ENCODE data around the gene MBOAT1. TPM values are rescaled to one million over a fixed set of nuclear protein-coding genes. Genes with fewer than 3 reads are reported as not detected.

Gene MBOAT1
- total RNA-seq, 3 donors from 2014 or later (not counting 1 experiment from before 2014, with no cell fraction given) = 3.6 to 7.5 (median 5.2) TPM

- Histone ChIP-seq H3K9me3 (ENCODE audit: control insufficient read depth, insufficient read depth, low read length) (no peaks in the 10 kb centered on the region), H3K4me3 (ENCODE audit: low read length) (no peak overlapping the region), H3K27me3 (ENCODE audit: control insufficient read depth, insufficient read depth, low read length) (no peaks in the 10 kb centered on the region), H3K36me3 (ENCODE audit: control insufficient read depth, insufficient read depth, low read length) (no peaks in the 10 kb centered on the region), H3K27ac (ENCODE audit: low read length) (no peak overlapping the region), H3K4me1 (ENCODE audit: control insufficient read depth, insufficient read depth, low read length) (peaks cover 20% of the 10 kb centered on the region)
- Mint-ChIP-seq H3K27ac (no peak overlapping the region), H3K36me3 (no peaks in the 10 kb centered on the region), H3K27me3 (ENCODE audit: low read depth in 2 of 2) (peaks cover 0 to 21% of the 10 kb centered on the region in 2 donors), H3K9me3 (no peaks in the 10 kb centered on the region), H3K4me1 (peaks cover 10 to 18% of the 10 kb centered on the region in 2 donors), H3K4me3 (no peak overlapping the region)
- DNase-seq (no peak), ATAC-seq (no peak)
- TF ChIP-seq CTCF (IDR thresholded peaks at IDR 0.05) = no peak
- no CpG with 5 or more reads among the region's 1 CpG for WGBS (ENCODE audit: insufficient coverage)
- intact Hi-C loops (cut with micrococcal nuclease) = no loop called here
Measured at GRCh38 chr6:20202324-20202658, 10.0 kb downstream of the MBOAT1 start.

GRCh38 chr6:20200761-20201630 lies 11.3 kb downstream of the MBOAT1 start:
- no peak overlapping the region for H3K27ac ChIP-seq (ENCODE audit: low read length)
- H3K4me1 ChIP-seq (ENCODE audit: control insufficient read depth, insufficient read depth, low read length) = peaks cover 12% of the 10 kb centered on the region
- no peaks in the 10 kb centered on the region for H3K9me3 ChIP-seq (ENCODE audit: control insufficient read depth, insufficient read depth, low read length)
- Mint-ChIP-seq H3K9me3 (no peaks in the 10 kb centered on the region), H3K4me3 (no peak overlapping the region), H3K27me3 (ENCODE audit: low read depth in 2 of 2) (peaks cover 2 to 26% of the 10 kb centered on the region in 2 donors), H3K36me3 (no peaks in the 10 kb centered on the region), H3K4me1 (peaks cover 0 to 5% of the 10 kb centered on the region in 2 donors), H3K27ac (no peak overlapping the region)
- H3K27me3 ChIP-seq (ENCODE audit: control insufficient read depth, insufficient read depth, low read length) = no peaks in the 10 kb centered on the region
- no peak overlapping the region for H3K4me3 ChIP-seq (ENCODE audit: low read length)
- intact Hi-C loops (cut with micrococcal nuclease) = no loop called here
- TF ChIP-seq CTCF (IDR thresholded peaks at IDR 0.05) = no peak
- WGBS (ENCODE audit: insufficient coverage) = 82% methylated on average over 6 of the region's 8 CpGs
- DNase-seq = no peak
- no peak for ATAC-seq
- H3K36me3 ChIP-seq (ENCODE audit: control insufficient read depth, insufficient read depth, low read length) = no peaks in the 10 kb centered on the region

GRCh38 chr6:20198775-20199174 lies 13.5 kb downstream of the MBOAT1 start:
- ATAC-seq (no peak), DNase-seq (no peak)
- Mint-ChIP-seq H3K4me1 (peaks cover 4% of the 10 kb centered on the region in 2 donors), H3K9me3 (no peaks in the 10 kb centered on the region), H3K36me3 (no peaks in the 10 kb centered on the region), H3K27me3 (ENCODE audit: low read depth in 2 of 2) (peaks cover 6 to 35% of the 10 kb centered on the region in 2 donors), H3K4me3 (no peak overlapping the region), H3K27ac (no peak overlapping the region)
- WGBS (ENCODE audit: insufficient coverage) = 67% methylated on average over 6 of the region's 6 CpGs
- no peak overlapping the region for H3K27ac ChIP-seq (ENCODE audit: low read length)
- intact Hi-C loops (cut with micrococcal nuclease) = no loop called here
- H3K4me1 ChIP-seq (ENCODE audit: control insufficient read depth, insufficient read depth, low read length) = no peaks in the 10 kb centered on the region
- no peak overlapping the region for H3K4me3 ChIP-seq (ENCODE audit: low read length)
- no peaks in the 10 kb centered on the region for H3K9me3 ChIP-seq (ENCODE audit: control insufficient read depth, insufficient read depth, low read length)
- no peak for TF ChIP-seq CTCF (IDR thresholded peaks at IDR 0.05)
- no peaks in the 10 kb centered on the region for H3K27me3 ChIP-seq (ENCODE audit: control insufficient read depth, insufficient read depth, low read length)
- H3K36me3 ChIP-seq (ENCODE audit: control insufficient read depth, insufficient read depth, low read length) = no peaks in the 10 kb centered on the region

Data from natural killer cell (primary cell).